Retina (tissue), 1 donor: ENCODE results near the gene TOP3A.

Experiments
- DNase-seq: peaks from one replicate; pipeline ENCODE4 v3.0.0-alpha.2; 2016

TOP3A gene

DNA sequence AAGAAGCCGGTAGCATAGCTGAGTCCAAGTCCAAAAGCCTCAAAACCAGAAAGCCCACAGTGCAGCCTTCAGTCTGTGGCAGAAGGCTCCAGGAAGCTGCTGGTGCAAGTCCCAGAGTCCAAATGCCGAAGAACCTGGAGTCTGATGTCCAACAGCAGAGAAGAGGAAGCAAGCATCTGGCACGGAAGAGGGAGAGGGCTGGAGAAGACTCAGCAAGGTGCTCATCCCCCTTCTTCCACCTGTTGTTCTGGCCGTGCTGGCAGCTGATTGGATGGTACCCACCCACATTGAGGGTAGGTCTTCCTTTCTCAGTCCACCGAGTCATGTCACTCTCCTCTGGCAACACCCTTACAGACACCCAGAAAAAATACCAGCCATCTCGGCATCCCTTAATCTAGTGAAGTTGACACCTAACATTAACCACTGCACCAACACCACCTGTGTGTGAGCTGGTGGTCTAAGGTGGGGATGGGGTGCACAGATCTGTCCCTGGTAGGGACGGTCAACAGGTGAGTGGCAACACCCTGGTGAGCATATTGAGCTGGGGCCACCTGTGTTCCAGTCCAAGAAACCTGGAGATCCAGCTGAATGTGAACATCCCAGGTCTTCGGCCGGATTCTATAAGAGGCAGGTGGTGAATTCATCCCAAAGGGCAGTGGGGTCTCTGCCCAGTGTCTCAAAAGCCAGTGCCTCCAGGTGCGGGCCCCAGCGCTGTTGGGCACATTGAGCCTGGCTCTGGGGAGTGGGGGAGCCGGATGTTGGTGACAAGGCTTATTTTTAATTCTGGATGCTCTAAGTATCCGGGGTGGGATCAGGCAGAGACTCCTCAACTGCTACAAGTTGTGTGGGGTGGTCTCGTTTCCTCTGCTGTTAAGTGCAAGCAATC lies 44.5 kb downstream of the TOP3A start:
- no peak for DNase-seq

DNA sequence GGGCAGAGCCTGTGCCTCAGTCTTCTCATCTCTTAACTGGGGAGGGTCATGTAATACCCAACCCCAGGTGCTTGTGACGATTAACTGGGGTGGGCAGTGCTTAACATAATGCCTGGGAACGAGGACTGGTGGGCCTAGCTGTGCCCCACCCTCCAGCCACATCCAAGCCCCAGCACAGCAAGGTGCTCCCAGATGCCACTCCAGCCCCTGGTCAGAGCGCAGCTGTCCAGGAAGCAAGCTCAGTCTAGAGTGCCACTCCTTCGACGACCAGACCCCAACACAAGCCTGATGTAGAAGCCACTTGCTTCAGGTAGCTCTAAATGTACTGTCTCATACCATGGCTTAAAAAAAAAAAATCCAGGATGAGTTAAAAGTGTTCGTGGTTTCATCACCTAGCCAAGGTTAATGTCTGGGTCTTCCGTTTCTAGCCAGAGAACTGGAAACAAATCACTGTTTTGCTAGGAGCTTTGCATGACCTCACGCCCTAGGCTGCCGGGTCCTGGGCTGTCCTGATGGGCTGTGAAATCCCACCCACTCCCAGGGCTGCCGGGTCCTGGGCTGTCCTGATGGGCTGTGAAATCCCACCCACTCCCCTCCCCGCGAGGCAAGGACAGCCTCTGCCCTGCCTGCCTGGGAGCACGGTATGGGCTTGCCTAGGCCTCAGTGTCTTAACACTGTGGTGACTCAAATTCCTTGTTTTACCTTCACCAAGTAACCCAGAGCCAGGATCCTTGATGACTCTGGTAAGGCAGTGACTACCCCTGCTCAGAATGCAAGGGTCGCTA lies 46.7 kb downstream of the TOP3A start:
- DNase-seq = no peak

DNA sequence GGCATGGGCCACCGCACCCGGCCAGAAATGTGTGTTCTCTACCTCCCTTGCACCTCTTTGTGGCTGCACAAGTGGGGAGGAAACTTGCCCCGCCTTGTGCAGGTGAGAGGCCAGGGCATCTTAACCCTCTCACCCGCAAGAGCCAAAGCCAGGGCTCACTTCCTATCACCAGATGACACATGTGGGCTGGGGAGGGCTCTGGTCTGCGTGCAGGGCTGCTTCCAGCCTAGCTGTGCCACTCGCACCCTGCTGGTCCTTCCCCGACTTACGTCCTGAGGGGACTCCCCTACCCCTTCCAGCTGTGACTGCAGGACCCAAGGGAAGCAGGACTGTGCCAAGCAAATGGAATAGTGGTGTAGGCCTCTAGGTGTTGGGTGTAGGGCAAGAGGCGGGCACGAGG lies 47.4 kb downstream of the TOP3A start:
- DNase-seq = no peak

DNA sequence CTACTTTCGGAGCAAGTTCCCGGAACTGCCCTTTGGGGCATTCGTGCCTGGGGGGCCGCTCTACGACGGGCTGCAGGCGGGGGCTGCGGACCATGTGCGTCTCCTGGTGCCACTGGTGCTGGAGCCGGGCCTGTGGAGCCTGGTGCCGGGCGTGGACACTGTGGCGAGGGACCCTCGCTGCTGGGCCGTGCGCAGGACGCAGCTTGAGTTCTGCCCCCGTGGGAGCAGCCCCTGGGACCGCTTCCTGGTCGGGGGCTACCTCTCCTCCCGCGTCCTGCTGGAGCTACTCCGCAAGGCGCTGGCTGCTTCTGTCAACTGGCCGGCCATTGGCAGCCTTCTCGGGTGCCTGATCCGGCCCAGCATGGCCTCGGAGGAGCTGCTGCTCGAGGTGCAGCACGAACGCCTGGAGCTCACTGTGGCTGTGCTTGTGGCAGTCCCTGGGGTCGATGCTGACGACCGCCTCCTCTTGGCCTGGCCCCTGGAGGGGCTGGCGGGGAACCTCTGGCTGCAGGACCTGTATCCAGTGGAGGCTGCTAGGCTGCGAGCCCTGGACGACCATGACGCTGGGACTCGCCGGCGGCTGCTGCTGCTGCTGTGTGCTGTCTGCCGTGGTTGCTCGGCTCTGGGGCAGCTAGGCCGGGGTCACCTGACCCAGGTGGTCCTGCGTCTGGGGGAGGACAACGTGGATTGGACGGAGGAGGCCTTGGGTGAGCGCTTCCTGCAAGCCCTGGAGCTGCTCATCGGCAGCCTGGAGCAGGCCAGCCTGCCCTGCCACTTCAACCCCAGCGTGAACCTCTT lies 50.7 kb downstream of the TOP3A start:
- DNase-seq = no peak

DNA sequence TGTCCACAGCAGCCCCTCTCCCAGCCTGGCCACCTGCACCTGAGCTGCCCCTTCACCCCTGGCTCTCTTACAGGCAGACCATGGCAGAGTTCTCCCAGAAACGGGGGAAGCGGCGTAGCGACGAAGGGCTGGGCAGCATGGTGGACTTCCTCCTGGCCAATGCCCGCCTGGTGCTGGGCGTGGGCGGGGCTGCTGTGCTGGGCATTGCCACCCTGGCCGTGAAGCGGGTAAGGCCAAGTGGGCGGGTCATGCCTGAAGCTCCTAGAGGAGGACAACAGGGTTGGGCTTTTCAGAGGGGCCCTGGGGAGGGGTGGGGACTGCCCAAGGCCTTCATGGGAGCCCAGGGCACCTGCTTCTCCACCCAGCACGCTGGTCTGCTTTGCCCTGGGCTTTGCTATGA lies 52.2 kb downstream of the TOP3A start:
- DNase-seq = no peak

DNA sequence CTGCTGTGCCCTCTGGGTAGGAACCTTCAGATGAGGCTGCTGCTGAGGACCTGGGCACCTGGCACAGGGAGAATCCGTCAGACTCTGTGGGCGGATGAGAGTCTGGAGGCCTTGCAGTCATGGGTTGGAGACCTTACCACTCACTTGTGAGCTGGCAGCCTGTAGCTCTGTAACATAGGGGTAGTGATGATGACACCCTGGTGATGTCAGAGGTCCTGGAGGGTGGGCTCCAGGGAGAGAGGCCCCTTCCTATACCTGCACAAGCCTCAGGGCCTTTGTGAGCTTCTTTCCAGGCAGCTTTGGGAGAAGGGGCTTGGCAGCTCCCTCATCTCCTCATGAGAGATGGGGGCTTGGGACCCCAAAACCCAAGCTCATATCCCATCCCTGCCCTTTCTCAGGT lies 52.7 kb downstream of the TOP3A start:
- DNase-seq = no peak

DNA sequence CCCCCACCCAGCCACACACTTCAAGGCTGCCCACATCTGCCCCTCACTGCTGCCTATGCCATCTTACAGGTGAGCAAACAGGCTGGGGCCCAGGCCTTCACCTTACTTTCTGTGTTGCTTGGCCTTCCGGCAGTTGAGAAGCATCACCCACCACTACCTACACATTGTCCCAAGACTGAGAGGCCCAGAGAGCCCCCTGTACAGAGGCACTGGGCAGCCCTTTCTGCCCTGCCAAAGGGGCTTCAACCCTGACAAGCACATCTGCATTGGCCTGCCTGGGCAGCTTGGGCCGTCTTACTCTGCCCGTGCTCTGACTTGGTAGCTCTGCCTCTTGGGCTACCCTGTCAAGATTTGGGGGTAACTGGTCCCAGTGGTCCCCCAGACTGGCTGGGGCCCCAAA lies 53.1 kb downstream of the TOP3A start:
- no peak for DNase-seq

DNA sequence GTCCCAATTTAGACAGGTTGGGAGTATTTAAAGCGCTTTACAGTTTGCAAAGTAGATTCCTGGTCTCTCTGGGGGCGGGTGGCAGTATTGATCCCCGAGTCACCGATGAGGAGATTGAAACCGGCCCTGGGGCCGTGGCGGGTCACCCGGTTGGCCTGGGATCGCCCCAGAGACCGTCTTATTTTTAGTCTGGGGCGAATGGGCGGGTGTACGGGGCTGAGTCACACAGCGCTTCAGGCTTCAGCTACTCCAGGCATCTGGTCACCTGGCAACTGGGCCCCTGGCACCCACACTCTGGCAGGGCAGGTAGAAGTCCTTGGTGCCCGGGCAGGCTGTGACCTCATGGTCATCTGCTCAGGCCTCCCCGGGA lies 53.7 kb downstream of the TOP3A start:
- DNase-seq = no peak

DNA sequence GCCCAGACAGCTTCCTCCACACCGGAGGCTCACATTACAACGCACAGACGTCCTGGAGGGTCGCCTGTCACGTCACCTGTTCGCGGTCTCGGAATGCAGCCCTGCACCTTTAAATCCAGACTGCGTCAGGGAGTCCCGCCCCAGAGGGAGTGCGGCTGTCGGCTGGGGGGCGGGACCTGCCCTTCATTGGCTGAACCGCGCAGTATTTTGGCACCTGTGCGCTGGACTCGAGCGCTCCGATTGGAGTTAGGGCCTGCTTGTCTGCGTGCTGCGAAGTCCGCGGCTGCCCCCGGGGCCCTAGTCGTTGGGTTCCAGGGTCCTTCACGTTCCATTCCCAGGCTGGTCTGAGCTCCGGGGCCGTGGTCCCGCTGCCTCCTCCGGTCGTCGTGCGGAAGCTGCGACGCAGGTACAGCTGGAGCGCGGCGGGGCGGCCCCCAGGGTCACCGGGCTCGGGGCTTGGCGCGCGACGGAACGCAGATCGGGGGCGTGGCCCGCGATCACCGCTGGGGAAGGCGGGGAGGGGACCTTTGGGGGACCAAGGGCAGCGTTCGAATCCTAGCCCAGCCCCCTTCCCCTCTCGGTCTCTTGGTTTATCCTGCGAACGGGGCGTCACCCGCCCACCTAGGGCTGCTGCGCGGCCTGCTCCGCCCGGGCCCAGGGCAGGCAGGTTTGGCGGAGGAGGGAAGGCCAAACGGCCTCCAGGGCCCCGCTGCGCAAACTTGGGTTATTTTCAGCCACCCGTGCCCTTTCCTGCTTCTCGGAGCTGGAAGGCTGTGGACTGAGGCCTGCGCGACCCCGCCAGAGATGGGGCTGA lies 54.3 kb downstream of the TOP3A start, which contains the start of gene MIEF2:
Gene MIEF2 (plus strand): TSS at position 331 of the 814 bp plus-strand sequence. CDS start 2,059 bp downstream, outside the sequence.
- peak; percentile 95 for DNase-seq

DNA sequence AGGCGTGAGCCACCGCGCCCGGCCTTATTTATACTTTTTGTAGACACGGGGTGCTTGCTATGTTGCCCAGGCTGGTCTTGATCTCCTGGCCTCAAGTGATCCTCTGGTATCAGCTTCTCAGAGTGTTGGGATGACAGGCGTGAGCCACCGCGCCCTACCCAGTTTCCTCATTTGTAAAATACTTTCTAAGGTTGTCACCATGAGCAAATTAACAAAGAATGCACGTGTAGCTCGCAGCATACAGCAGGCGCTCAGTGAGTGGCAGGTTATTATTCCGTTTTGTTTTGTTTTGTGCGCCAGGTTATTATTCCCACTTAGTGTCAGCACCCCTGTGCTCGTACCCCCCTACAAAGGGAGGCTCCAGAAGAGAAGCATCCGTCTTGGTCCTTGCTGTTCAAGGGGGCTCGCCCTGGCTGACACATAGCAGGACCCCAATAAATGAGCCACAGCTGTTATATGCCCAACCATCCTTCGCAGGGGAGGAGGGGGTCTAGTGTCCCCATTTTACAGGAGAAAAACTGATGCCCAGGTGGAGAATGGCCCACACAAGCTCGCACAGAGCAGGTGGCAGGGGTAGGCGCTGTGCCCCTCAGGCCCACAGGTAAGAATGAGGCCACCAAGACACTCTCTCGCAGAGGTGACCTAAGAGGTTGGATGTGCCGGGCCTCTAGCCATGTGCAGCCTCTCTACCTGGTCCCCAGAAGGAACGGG lies 55.0 kb downstream of the TOP3A start:
- DNase-seq = no peak

DNA sequence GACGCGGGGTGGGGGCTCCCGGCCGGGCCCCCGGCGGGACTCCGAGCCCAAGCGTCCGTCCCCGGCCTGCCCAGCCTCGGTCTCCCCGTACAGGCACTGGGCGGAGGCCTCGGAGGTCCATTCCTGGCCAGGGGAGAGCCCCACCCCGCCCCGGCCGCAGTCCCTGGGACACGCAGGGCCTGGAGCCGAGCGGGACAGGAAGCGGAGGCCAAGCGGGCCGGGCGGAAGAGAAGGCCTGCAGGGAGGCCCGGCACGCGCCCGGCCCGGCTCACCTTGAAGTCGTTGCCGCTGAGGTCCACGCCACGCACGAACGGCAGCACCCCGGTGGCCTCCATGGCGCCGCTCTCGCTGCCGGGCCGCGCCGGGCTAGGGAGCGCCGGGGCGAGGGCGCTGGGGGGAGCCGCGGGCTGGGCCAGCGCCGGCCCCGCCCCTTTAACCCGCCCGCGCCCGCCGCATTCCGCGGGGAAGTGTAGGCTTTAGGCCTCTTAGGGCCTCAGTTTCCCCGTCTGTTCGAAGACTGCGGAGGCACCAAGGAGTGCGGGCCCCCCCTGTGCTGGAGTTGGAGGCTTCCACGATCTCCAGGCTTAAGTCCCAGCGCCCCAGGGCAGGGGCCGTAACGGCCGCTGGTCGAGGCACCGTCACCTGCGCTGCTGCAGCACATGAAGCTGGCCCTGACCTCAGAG lies 56.3 kb downstream of the TOP3A start, which contains the start of gene FLII:
Gene FLII (minus strand): TSS at position 383 of the 683 bp plus-strand sequence. CDS start 48 bp downstream, at position 335.
- DNase-seq = peak; percentile 83

DNA sequence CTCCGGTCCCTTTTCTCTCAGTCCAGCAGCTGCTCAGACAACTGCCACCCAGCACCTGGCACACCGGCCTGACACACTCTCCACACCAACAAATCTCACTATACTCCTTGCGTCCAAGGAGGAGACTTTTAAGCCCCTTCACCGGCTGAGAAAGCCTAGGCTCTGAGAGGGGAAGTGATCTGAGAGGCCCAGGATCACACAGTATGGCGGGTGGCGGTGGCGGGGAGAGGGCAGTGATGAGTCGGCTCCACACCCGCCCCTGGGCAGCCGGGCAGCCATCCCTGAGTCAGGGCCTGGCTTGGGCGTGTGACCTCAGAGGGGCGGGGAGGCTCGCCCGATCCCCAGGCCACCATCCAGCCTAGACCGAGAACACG lies 56.8 kb downstream of the TOP3A start:
- peak; percentile 81 for DNase-seq

DNA sequence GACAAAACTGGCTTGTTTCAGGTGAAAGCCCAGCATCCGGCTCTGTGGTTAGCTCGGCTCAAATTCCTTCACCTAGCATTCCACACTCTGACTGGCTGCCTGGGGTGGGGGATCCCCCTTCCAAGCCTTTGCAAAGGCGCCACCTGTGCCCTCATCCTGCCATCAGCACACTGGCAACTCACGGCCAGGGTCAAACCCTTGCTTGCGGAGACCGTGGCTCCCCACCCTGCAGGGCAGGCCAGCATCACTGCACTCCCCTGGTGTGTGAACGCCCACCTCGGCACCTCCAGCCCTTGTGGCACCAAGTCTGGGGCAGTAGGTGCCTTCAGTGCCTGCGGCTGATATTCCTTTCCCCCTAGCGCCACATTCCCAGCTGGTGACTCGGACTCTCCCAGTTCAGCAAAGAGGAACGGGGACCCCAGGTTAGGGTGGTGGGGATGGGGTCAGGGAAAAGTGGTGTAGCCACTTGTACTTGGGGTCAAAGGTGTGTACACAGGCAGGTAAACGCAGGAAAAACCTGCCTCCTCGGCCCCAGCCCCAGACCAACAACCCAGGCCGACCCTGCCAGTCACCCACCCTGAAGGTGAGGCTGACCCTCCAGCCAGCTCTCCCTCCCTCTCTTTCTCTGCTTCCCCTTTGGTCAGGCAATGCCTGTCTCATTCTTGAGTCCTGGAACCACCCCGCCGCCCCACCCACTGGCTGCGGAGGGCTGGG lies 57.4 kb downstream of the TOP3A start:
- DNase-seq = no peak

DNA sequence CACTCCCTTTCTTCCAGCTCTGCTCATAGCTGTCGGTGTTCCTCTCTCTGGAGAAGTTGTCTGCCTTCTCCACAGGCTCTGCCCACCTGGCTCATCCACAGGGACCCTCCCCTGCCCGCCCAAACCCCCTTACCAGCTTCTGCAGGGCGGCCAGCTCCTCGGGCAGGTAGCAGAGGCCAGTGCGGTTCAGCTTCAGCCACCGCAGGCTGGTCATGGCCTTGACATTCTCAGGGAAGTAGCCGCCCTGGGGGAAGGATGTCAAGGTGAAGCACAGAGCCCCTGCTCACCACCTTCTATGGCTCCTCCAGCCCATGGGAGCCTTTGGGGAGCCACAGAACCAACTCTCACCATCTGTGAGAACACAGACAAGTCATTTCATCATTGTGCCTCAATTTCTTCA lies 58.0 kb downstream of the TOP3A start:
- no peak for DNase-seq

DNA sequence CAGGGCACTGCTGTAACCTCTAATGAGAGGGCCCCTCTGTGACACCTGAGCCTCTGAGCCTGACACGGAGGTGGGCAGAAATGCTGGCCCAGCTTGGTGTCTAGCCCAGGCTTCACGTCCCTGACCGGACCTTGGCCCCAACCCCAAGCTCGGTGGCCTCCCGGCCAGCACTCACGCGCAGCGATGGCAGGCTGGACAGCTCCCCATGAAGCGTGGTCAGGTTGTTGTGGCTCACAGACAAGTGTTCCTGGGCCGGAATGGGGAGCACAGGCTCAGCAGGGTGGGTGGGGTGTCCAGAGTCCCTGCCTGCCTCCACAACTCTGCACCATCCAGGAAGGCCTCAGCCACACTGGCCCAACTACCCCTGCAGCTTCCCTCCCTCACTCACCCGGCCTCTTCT lies 58.4 kb downstream of the TOP3A start:
- no peak for DNase-seq

DNA sequence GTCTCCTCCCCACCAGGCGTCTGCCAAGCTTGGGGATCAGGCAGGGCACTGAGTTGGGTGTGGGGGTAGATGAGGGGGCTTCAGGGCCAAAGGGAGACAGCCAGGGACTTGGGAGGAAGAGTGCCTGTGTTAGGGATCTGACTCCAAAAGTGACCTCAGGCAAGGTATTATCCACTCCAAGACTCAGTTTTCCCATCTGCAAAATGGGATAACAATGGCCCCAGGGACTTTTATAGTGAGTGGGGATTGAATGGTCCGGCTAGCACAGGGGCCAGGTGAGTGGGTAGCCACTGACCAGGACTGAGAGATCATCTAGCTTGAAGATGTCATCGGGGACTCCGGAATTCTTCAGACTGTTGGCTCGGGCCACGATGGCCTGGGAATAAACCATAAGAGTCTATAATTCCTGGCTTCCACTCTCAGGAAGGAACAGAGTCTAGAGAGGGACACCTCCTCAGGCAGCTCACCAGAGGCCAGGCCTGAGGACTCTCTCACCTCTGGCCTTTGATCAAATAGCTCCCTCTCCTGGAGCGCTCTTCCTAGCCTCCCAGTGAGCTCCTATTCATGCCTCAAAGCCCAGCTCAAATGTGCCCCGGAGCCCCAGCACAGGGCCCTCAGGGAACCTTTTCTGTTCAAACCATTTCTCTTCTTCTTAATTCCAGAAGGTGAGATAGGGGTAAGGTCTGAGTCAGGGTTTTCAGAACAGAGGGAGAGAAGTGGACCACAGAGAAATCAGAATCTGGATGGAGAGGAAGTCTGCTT lies 59.7 kb downstream of the TOP3A start:
- no peak for DNase-seq

DNA sequence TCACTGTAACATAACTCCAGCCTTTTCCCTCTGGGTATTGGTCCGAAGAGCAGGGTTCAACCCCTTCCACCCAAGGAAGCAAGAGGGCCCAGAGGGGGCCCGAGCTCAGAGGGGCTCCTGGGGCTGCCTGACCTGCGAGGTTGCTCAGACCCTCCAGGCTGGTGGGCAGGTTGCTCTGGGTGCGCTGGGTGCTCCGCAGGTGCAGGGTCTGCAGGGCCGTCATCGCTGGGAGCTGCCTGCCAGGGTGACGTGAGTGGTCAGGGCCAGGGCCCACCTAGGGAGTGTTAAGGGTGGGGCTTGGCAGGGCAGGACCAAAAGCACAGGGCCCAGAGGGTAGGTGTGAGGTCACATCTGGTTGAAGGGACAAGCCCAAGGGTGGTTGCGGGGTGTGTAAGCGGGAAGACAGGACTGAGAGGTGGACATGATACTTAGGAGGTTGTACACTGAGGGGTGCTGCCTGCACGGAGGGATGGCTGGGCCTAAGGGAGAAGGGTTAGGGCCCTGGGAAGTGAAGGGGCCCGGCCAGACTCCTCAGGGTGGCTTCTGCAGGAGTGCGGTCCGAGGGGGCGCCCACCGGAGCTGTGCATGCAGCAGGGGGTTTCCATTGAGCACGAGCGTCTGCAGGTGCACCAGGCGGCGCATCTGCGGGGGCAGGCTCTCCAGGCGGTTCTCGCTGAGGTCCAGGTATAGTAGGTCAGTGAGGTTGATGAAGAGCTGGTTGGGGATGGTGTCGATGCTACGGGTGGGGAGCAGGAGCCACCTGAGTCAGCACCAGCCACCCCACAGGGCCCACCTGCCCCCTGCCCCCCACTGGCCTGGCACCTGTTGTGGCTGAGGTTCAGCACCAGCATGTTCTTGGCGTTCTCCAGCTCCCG lies 60.6 kb downstream of the TOP3A start:
- no peak for DNase-seq

DNA sequence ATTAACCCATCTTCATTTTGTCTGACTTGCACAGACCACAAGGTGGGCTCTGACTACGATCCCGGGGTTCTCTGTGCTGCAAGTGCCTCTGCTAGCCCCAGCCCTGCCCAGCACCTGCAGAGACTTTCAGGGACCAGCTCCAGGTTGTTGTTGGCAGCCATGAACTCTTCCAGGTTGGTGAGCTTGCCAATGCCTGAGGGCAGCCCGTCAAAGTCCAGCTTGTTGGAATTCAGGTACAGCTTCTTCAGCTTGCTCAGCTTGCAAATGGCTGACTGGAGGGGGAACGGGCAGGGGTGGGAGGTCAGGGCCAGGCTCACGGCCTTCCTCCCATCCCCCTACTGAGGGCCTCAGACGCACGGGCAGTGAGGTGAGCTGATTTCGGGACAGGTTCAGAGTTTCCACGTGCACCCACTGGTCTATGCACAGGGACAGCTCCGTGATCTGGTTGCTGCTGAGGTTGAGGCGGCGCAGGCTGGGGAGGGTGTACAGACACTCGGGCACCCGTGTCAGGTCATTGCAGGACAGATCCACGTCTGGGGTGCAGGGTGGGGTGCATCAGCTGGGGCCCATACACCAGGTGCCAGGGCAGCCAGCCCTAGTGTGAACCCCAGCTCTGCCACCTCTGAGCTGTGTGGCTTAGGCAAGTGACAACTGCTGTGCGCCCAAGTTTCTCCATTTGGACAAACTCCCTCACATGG lies 61.5 kb downstream of the TOP3A start:
- no peak for DNase-seq
